Cardiac fibroblast (primary cell): ENCODE measurements around the gene ARHGAP42.
A peak's percentile ranks its signal among the peaks of the same experiment; 100 is the strongest.

Source experiments
- DNase-seq, 2 donors: peaks; one replicate each; pipeline versions ENCODE4 v3.0.0 to v3.0.0-alpha.2; 2010; ENCODE audit warnings: low read depth in 2 of 2
- H3K4me3 ChIP-seq, 2 donors: replicated peaks in 1 of 2; 1 replicate in 1 of 2; 2 replicates in 1 of 2; pipeline ENCODE4 v1.5.1; 2011; ENCODE audit warnings: low read depth in 2 of 2, low read length in 2 of 2, mild to moderate bottlenecking in 2 of 2, moderate library complexity in 1 of 2
- TF ChIP-seq, protein P1 (sequence below): IDR thresholded peaks from one replicate; pipeline ENCODE4 v1.5.1; 2011; ENCODE audit warnings: low read depth, mild to moderate bottlenecking, low read length, inconsistent platforms

Gene ARHGAP42

GRCh38 chr11:100766764-100767163 is 79.7 kb downstream of the ARHGAP42 start:
- TF ChIP-seq, protein P1, sequence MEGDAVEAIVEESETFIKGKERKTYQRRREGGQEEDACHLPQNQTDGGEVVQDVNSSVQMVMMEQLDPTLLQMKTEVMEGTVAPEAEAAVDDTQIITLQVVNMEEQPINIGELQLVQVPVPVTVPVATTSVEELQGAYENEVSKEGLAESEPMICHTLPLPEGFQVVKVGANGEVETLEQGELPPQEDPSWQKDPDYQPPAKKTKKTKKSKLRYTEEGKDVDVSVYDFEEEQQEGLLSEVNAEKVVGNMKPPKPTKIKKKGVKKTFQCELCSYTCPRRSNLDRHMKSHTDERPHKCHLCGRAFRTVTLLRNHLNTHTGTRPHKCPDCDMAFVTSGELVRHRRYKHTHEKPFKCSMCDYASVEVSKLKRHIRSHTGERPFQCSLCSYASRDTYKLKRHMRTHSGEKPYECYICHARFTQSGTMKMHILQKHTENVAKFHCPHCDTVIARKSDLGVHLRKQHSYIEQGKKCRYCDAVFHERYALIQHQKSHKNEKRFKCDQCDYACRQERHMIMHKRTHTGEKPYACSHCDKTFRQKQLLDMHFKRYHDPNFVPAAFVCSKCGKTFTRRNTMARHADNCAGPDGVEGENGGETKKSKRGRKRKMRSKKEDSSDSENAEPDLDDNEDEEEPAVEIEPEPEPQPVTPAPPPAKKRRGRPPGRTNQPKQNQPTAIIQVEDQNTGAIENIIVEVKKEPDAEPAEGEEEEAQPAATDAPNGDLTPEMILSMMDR = no peak
- H3K4me3 ChIP-seq = no peak overlapping the region
- DNase-seq = no peak

DNA sequence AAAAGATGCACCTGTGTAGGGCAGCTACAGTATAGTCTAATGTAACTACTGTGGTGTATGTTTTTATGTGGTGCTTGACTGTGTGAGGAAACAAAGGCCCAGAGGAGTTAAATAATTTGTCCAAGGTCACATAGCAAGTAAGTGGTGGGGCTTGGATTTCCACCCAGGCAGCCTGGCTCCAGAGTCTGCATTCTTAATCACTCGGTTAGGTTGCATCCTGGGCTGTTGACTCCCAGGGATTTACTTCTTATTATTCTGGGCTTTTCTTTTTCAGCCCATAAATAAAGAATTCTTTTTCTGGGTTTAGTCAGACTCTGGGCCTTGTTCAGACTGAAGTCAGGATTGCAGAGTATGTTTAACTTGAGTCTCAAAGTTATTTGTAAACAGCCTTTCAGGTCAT is 82.1 kb downstream of the ARHGAP42 start:
- TF ChIP-seq, protein P1 = no peak
- H3K4me3 ChIP-seq = no peak overlapping the region
- DNase-seq = no peak

GRCh38 chr11:100769617-100770016 is 82.5 kb downstream of the ARHGAP42 start:
- TF ChIP-seq, protein P1 = no peak
- no peak for DNase-seq
- H3K4me3 ChIP-seq = no peak overlapping the region

DNA sequence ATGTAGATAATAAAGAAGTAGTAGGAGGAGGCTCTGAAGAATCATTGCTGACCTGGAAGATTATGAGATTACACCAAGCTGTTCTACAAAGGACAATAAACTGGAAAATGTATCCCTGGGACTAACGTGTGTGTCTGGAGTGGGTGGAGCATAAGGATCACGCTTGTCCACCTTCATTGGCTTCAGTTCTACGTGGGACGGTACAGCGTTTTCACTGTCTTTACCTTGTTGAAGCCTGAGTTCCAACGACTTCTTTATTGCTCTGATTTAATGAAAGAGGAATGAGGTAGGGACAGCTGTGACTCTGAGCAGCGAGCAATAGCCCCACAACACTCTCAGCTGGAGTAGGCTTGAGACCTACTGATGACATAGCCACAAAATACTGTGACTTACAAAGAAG is 87.0 kb downstream of the ARHGAP42 start:
- TF ChIP-seq, protein P1 = no peak
- no peak overlapping the region for H3K4me3 ChIP-seq

GRCh38 chr11:100774859-100775258 is 87.8 kb downstream of the ARHGAP42 start:
- TF ChIP-seq, protein P1 = no peak
- H3K4me3 ChIP-seq = no peak overlapping the region
- no peak for DNase-seq

More for the DNA sequence above, 87.0 kb downstream of the ARHGAP42 start:
- no peak for DNase-seq

- DNase-seq = peak; percentile 70 to 97
- H3K4me3 ChIP-seq = no peak overlapping the region
- TF ChIP-seq, protein P1 = no peak
These were observed 89.3 kb downstream of the ARHGAP42 start for GRCh38 chr11:100776212-100776896.

GRCh38 chr11:100777103-100777502 is 90.0 kb downstream of the ARHGAP42 start:
- no peak overlapping the region for H3K4me3 ChIP-seq
- TF ChIP-seq, protein P1 = no peak
- DNase-seq = no peak
